Small intestine (tissue), 7 donors: Measurements from ENCODE around the gene CERKL. TPM values are rescaled to one million over a fixed set of nuclear protein-coding genes. Genes with fewer than 3 reads are reported as not detected.

Experiments
- DNase-seq, 2 donors: peaks; one replicate each; pipeline versions ENCODE4 v3.0.0 to v3.0.0-alpha.2; 2013
- FAIRE-seq: peaks from 2 replicates; lab custom pipeline; 2012; peaks lifted over from hg19 to GRCh38; lab: Jason Lieb, UNC
- H3K27ac ChIP-seq, 3 donors: one replicate each; pipeline ENCODE4 v1.5.1; 2013; ENCODE audit warnings: low read length in 2 of 3, mild to moderate bottlenecking in 2 of 3, control low read depth in 1 of 3, inconsistent platforms in 1 of 3, low read depth in 1 of 3, moderate library complexity in 1 of 3
- H3K27me3 ChIP-seq, 3 donors: one replicate each; pipeline ENCODE4 v1.6.1; 2013; ENCODE audit warnings: low read length in 3 of 3, inconsistent platforms in 1 of 3; ENCODE audit not compliant: control insufficient read depth in 3 of 3, insufficient read depth in 3 of 3
- H3K36me3 ChIP-seq, 3 donors: one replicate each; pipeline ENCODE4 v1.6.1; 2013; ENCODE audit warnings: low read length in 3 of 3, inconsistent platforms in 1 of 3, low read depth in 1 of 3, mild to moderate bottlenecking in 1 of 3, moderate library complexity in 1 of 3; ENCODE audit not compliant: control insufficient read depth in 3 of 3, insufficient read depth in 2 of 3
- H3K4me1 ChIP-seq, 3 donors: one replicate each; pipeline ENCODE4 v1.6.1; 2013; ENCODE audit warnings: low read length in 2 of 3, inconsistent platforms in 1 of 3, low read depth in 1 of 3, mild to moderate bottlenecking in 1 of 3, moderate library complexity in 1 of 3; ENCODE audit not compliant: control insufficient read depth in 3 of 3, insufficient read depth in 2 of 3
- H3K4me3 ChIP-seq, 3 donors: one replicate each; pipeline ENCODE4 v1.5.1; 2013; ENCODE audit warnings: low read length in 3 of 3, control low read depth in 1 of 3, inconsistent platforms in 1 of 3, low read depth in 1 of 3, mild to moderate bottlenecking in 1 of 3, moderate library complexity in 1 of 3
- H3K9me3 ChIP-seq, 2 donors: one replicate each; pipeline ENCODE4 v1.6.1; 2013; ENCODE audit warnings: low read depth in 1 of 2, low read length in 1 of 2; ENCODE audit not compliant: control insufficient read depth in 2 of 2, insufficient read depth in 1 of 2
- WGBS, 3 donors: extraction: QIAGEN DNeasy Blood & Tissue Kit; methylation state at CpG; one replicate each; pipeline ENCODE4 v1.1.7; 2013; 5-methylcytosine and 5-hydroxymethylcytosine counted together
- polyA plus RNA-seq, 4 donors: library from polyadenylated mRNA; stranded (reverse) in 3 of 4; unstranded in 1 of 4; fragments of 200-250 nt in 3 of 4; fragments of 120-200 nt in 1 of 4; gene quantifications; one replicate each; pipeline versions ENCODE4 v1.2.1 to v1.2.3, GENCODE V29; 2013
- donor health status: healthy with polysubstance abuse.
- donor health status: control.
- donor health status: control.
- donor health status: Bipolar disorder and iron deficiency.
- donor health status: healthy.

The CERKL gene
- polyA plus RNA-seq, 4 donors: 1.1 to 7.9 (median 2.2) TPM; not detected in 1

DNA sequence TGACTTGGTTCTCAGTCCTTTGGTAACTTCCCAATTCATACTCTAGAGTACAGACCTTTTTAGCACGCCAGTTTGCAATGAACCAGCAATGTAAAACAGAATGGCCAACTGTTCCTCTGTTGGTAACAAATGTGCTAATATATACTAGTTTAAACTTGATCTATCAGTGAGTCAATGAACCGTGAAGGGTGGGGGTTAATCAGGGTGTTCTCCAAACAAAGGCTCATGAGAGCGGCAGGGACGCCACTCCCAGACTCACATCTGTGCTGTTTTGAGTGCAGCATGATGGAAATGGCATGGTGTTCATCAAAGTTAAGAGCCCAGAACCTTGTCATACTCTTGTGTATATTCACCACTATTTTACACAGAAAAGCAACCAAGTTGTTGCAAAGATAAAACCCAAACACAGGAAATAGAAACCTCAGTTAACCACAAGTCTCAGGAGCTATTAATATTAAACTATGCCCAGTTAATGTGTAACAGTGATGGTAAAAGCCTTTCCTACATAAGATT, 70.3 kb downstream of the CERKL start:
- H3K4me3 ChIP-seq: peak overlapping the region in 2 of 3 donors; percentile 0 to 25
- 3 to 15% (median 8%) methylated on average over 4 of the region's 4 CpGs for WGBS, 3 donors
- peak; percentile 75 for FAIRE-seq
- no peaks in the 10 kb centered on the region for H3K9me3 ChIP-seq
- H3K27me3 ChIP-seq: no peaks in the 10 kb centered on the region
- H3K36me3 ChIP-seq: no peaks in the 10 kb centered on the region
- peak; percentile 67 to 77 for DNase-seq
- peaks cover 2 to 4% (median 3%) of the 10 kb centered on the region in 3 donors for H3K4me1 ChIP-seq
- peak overlapping the region in 2 of 3 donors; percentile 11 to 64 for H3K27ac ChIP-seq

DNA sequence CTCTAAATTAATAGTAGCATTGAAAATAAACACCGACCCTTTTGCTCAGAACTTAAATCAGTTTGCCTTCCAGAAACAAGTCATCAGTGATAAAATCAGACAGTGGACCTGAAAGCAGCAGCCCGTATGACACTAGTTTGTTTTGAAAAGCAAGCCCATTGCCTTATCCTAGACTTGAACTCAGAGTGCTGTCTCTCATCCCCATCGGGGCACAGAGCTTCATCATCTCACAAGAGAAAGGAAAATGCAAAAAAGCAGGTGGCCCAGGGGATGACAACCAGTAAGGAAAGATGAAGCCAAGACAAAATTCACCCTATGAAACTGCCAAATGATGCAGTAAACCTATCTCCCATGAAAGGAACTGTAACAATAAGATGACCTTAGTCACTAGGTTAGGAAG, 71.2 kb downstream of the CERKL start:
- no peak overlapping the region for H3K27ac ChIP-seq
- 55 to 66% (median 65%) methylated on average over 3 of the region's 3 CpGs for WGBS, 3 donors
- DNase-seq: no peak
- H3K4me3 ChIP-seq: no peak overlapping the region
- no peaks in the 10 kb centered on the region for H3K27me3 ChIP-seq
- H3K36me3 ChIP-seq: no peaks in the 10 kb centered on the region
- FAIRE-seq: no peak
- peaks cover 2 to 4% (median 3%) of the 10 kb centered on the region in 3 donors for H3K4me1 ChIP-seq
- H3K9me3 ChIP-seq: no peaks in the 10 kb centered on the region

DNA sequence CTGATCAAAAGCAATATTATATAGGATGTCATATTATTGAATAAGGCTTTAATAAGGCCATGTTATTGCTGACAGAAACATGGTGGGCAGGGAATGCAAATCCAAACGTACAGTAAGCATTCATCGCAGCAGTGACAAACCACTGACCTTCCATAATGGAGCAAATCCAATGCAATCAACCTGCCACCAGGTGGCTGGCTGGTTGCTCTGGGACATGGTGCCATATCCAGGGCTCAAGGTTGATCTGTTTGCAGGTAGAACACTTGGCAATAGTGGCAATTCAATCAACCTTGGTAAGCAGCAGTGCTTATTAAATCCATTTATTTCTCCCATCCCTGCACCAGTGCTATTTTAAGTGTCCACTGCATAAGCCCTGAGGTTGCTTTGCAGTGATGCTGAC, 75.4 kb downstream of the CERKL start:
- H3K4me3 ChIP-seq: no peak overlapping the region
- no peak overlapping the region for H3K27ac ChIP-seq
- H3K36me3 ChIP-seq: no peaks in the 10 kb centered on the region
- DNase-seq (peak in 1 of 2 donors; percentile 21), FAIRE-seq (no peak)
- no peaks in the 10 kb centered on the region for H3K27me3 ChIP-seq
- 89 to 91% (median 90%) methylated on average over 2 of the region's 2 CpGs for WGBS, 3 donors
- H3K9me3 ChIP-seq: no peaks in the 10 kb centered on the region
- peaks cover 2 to 6% (median 2%) of the 10 kb centered on the region in 3 donors for H3K4me1 ChIP-seq

DNA sequence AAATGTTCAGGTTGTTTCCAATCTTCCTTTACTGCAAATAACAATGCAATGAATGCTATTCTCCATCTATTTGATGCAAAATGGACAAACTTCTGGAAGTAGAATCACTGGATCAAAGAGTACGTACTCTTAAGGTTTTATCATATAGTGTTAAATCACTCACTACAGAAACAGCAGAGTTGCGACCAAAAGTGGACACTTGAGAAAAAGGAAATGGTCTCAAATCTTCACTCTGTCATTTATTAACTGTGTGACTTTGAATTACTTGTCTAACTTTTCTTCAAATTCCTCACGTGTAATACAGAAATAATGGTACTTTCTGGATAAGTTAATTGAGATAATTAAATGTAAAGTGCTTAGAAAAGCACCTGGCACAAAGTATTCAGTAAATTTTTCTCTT, 78.1 kb downstream of the CERKL start:
- Histone ChIP-seq H3K4me3 (no peak overlapping the region), H3K9me3 (no peaks in the 10 kb centered on the region), H3K27me3 (no peaks in the 10 kb centered on the region), H3K36me3 (no peaks in the 10 kb centered on the region), H3K4me1 (peaks cover 0 to 18% (median 2%) of the 10 kb centered on the region in 3 donors), H3K27ac (no peak overlapping the region)
- FAIRE-seq (no peak), DNase-seq (no peak)
- 64 to 67% (median 66%) methylated on average over 3 of the region's 3 CpGs for WGBS, 3 donors

DNA sequence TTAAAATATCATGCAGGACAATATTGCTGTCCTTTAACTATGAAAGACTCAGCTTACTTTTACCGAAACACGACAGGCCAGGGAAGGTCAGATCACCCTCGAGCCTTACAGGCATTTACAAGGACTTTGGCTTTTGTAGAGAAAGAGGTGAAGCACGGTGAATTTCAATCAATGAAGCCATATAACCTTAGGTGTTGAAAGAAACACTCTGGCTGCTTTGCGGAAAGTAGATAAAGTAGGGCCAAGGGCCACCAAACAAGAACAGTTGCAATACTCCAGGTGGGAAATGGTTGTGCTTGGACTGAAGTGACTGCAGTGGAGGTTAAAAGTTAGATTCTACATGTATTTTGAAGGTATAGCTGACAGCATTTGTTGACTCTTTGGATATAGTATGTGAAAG, 80.5 kb downstream of the CERKL start:
- Histone ChIP-seq H3K27me3 (no peaks in the 10 kb centered on the region), H3K4me3 (no peak overlapping the region), H3K27ac (peak overlapping the region in 1 of 3 donors; percentile 39), H3K9me3 (no peaks in the 10 kb centered on the region), H3K36me3 (no peaks in the 10 kb centered on the region), H3K4me1 (peaks cover 0 to 18% (median 2%) of the 10 kb centered on the region in 3 donors)
- WGBS, 3 donors: 15 to 62% (median 41%) methylated on average over 5 of the region's 5 CpGs
- peak; percentile 68 to 72 for DNase-seq
- FAIRE-seq: no peak

DNA sequence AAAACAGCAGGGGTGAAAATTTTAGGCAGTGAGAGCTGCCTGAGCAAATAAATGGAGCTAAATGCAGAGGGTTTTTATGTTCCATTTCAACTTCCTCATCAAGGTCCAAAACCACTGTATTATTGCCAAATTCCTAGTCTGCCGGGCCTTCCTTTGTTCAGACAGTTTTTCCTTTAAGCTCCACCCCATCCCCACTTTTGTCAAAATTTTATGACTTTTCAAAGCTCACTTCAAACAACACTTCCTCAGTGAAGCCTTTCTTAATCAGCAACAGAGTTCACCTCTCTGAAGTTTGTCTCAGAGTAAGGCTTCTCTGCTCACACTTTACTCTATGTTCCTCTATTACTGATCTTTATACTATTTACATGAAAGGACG, 81.3 kb downstream of the CERKL start:
- H3K27ac ChIP-seq: peak overlapping the region in 1 of 3 donors; percentile 39
- no peaks in the 10 kb centered on the region for H3K9me3 ChIP-seq
- H3K27me3 ChIP-seq: no peaks in the 10 kb centered on the region
- no peak for FAIRE-seq
- no peaks in the 10 kb centered on the region for H3K36me3 ChIP-seq
- H3K4me3 ChIP-seq: no peak overlapping the region
- WGBS, 3 donors: 8 to 28% (median 21%) methylated on average over 2 of the region's 2 CpGs
- peaks cover 0 to 18% (median 2%) of the 10 kb centered on the region in 3 donors for H3K4me1 ChIP-seq
- peak; percentile 32 to 37 for DNase-seq

DNA sequence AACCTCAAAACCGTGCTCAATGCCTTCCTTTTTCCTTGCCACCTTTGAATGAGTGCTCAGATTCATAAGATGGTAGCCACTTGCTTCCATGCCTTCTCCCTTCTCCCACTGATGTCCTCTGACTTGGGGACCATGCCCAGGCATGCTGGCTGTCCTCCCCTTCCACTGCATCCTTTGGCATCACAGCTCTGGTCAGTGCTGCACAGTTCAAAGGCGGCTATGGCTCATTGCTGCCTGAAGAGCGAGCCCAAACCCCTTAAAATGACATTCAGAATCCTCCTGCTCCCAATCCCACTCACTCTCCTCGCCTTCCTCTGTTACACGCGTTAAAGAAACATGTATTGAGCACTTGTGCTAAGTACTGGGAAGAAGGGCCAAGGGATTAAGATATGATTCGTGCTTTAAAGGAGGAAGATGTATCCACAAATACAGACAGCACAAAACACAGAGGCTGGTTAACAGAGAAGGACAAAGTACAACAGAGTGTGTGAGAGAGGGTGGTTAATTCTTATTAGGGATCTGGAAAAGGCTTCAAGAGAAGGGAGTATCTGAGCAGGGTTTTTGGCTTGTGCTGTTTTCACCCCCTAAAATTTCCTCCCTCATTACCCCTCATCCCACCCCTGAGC, 81.8 kb downstream of the CERKL start:
- Histone ChIP-seq H3K36me3 (no peaks in the 10 kb centered on the region), H3K9me3 (no peaks in the 10 kb centered on the region), H3K27ac (peak overlapping the region in 2 of 3 donors; percentile 22 to 39), H3K4me3 (no peak overlapping the region), H3K27me3 (no peaks in the 10 kb centered on the region), H3K4me1 (peaks cover 0 to 18% (median 2%) of the 10 kb centered on the region in 3 donors)
- FAIRE-seq: no peak
- WGBS, 3 donors: 35 to 53% (median 51%) methylated on average over 7 of the region's 7 CpGs
- DNase-seq: peak; percentile 35 to 53

DNA sequence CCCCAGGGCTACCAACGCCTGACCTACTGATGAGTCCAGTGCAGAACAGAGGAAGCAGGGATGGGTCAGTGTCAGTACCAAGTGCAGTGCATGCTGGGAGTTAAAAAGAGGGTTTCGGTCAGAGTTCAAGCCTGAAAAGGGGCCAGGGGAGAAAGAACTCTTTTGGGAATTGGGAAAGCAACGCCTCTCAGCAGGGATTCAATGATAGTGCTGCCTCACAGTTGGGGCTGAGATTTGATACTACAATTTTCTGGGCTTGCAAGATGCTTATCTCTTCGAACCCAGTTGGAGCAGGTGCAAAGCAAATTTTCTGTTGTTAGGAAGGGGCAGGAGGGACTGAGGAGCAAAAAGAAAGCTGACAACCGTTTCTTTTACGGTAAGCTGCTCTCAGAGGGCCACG, 82.6 kb downstream of the CERKL start:
- FAIRE-seq (no peak), DNase-seq (no peak)
- Histone ChIP-seq H3K27me3 (no peaks in the 10 kb centered on the region), H3K4me3 (no peak overlapping the region), H3K9me3 (no peaks in the 10 kb centered on the region), H3K4me1 (peaks cover 0 to 18% (median 2%) of the 10 kb centered on the region in 3 donors), H3K36me3 (no peaks in the 10 kb centered on the region), H3K27ac (no peak overlapping the region)
- WGBS, 3 donors: 49 to 69% (median 61%) methylated on average over 7 of the region's 7 CpGs
